HG03521 (cell line): ENCODE measurements around the gene LSAMP.

Source experiments
- ATAC-seq: cut with Tn5 transposase; IDR thresholded peaks from one replicate; pipeline ENCODE4 v1.9.1; 2021; ENCODE audit warnings: mild to moderate bottlenecking, moderate library complexity; ENCODE audit not compliant: unreplicated experiment

The LSAMP gene

DNA sequence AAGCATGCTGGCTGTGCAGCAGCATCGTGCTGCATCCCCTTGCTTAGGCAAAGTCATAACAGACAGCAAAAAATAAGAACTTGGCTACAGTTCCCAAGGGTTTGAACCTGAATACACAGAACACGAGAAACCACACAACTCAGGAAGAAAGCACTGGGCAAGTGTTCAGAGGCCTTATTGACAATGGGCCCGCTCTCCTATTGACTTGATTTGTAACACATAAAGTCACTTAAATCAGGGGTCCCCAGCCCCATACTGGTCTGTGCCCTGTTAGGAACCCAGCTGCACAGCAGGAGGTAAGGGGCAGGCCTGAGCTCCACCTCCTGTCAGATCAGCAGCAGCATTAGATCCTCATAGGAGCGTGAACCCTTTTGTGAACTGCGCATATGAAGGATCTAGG, 145.1 kb downstream of the LSAMP start:
- no peak for ATAC-seq

DNA sequence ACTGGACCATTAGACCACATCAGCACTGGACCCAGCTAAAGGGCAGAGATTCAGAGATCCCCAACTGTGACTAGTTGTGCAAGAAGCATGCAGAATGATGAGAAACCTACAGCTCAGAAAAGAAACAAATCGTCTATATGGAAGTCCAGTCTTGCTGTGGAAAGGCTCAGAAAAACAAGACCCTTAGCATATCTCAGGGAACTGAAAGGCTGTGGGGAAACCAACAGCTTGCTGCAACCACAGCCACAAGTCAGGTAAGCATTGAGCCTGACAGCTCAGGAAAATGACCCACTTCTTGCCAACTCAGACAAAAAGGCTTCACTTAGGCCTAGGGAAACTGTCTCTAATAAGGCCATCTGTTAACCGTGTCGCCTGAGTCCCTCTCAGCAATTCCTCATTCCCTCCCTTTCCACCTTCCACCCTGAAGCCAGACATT, 145.6 kb downstream of the LSAMP start:
- no peak for ATAC-seq

DNA sequence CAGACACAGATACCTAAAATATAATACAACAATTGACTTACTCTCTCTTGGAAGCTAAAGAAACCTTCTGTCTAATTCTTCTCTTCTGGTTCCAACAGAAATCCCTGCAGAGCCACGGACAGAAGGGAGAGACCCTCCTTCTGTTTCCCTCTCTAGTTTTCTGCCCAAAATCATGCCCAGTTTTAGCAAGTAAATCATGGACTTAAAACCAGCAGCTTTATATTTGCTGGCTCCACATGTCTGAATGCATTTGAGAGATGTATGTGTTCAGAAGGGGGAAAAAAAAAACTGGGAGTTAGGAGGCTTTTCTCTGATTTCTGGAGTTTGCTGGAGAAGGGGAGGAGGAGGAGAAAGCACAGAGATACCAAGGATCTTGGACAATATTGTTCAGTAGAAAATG, 147.1 kb downstream of the LSAMP start:
- ATAC-seq, result no peak

DNA sequence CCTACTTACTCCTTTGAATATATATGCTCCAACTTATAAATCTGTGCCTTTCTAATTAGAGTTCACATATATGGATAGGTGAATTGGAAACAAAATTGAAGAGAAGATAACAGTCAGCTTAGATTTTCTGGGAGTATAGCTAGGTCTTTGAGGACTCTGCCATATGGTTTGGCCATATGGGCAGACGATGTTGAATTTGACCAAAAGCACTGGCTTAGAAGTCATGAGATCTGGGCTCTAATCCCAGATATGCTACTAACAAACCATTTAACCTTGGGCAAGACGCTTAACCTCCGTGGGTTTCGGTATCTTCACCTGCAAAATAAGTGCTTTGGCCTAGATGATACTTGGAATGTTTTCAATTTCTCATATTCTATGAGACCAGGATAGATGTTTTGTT, 154.1 kb downstream of the LSAMP start:
- no peak for ATAC-seq

DNA sequence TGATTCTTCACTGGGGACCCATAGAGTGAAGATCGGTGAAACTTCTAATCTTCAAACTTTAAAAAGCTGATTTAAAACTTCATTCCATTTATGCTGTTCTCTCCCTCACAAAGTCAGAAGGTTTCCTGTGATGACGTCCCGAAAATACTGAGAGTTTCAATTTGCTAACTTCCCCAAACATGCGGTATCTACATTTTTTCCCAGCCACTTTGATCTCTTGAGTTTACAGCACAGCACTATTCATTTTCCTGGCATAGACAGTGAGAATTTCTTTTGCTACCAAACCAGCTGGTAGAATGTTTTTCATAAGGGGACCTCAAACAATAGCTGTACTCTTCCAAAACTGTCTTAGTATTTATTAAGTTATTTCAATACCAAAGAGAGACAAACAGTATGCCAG, 156.8 kb downstream of the LSAMP start:
- no peak for ATAC-seq

DNA sequence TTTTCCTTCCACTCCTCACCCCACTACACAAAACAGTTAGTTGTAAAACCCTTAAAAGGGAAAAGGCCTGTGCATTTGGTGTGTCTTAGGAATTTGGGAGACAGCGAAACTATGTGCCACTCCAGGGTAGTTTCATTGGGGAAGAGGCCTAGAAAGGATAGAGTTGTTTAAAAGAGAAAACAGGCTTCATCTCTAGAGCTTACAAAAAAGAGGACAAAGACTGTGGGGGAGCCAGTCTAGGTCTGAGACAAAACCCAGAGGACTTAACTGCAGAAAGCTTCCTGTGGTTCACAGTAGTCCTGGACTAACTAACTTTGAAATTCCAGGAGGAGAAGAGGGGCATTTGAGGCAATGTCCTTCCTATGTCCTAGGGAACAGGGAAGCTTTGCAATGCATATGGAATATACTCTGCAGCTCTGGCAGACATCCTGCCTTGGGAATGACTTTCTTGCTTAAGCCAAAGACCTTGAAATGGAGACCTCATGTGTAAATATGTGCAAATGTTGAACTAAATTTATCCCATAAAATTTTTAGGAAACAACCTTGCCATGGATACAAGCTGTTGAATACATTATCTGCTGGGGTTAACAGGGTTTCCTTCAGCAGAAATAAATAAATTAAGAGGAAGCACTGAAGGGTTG, 159.4 kb downstream of the LSAMP start:
- ATAC-seq, result no peak

DNA sequence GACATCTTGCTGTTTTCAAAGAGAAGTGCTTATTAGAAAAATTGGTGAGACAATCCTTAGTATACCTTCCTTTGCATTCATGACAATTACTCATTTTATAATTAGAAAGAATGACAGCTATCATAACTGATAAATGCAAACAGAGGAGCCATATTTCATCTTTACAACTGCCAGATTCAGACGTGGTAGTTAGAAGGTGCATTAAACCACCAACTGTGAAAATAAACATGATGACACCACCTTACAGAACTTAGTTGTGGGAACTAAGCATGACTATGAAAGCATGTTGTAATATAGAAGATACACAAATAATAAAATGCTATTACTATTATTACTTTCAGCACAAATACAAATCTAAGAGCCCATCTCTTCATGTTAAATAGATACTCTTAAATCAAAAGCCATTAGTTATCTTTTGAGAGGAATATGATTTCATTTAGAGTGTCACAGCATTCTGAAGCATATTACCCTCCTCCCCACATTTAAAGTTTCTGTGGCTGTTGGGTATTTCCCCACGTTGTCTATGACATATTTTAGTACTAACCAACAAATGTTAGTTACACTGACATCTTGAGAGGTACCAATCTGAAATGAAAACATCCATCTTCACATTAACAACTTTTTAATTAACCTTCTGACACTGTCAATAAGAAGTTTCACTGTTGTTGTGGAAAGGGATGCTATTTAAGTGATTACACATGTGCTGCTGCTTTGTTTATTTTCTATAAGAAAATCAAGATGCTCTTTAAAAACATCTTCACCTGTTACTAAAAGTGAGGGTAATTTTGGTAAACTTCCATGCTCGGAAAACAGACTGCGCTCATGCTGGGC, 163.8 kb downstream of the LSAMP start:
- ATAC-seq, result no peak

DNA sequence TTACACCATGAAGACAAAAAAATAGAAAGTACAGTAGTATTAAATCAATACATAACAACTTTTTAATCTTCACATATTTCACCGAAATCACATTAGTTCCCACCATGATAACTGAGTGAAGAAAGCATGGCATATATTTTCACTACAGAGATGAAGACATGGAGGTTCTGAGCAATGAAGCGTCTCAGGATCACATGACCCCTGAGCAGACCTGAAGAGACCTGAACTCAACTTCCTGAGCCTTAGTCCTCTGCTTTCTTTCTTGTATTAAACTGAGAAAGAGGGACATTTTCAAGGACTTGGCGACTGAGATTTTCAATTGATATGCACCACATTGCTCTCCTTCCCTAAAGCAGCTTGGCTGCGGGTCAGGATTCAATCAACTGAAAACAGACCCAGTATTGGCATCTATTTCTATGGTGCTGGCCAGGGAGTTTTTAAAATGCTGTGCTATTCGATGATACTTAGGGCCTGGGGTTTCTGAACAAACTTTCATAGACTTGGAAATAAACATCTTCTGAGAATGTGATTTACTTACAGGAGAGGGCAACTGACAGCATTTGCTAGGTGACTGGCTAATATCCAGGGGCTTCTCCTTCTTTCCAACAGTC, 165.1 kb downstream of the LSAMP start:
- ATAC-seq, result no peak

DNA sequence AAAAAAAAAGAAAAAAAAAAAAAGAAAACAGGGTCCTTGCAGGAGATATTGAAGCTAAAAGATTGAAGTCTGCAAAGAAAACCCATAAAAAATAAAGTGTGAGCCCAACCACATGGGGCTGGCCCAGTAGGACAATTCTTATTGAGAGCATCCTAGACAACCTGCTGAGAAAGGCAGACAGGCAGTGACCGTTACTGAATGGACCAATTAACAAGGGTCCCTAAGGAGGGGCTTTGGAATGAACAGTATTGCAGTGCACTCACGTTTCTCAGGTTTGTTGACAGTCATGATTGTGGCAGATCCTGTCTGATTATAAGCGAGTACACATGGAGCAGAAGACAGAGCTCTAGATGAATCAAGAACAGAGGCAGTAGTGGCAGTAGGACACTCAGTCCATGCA, 168.6 kb downstream of the LSAMP start:
- no peak for ATAC-seq

DNA sequence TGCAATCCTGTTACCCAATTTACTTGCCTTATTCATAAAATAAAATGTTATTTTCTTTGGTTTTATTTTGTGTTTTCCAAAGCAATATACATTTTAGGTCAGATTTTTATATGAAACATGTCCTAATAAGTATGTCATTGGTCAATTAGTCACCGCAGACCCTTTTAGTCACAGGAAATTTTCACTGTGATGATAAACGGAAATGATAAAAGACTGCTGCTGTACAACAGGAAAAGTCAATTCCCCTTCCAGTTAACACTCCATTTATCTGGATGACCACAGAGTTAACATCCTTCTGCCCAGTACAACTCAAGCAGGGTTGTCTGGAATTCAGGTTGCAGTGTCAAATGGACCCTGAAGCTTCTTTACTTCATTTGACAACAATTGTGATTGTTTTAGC, 175.2 kb downstream of the LSAMP start:
- no peak for ATAC-seq

DNA sequence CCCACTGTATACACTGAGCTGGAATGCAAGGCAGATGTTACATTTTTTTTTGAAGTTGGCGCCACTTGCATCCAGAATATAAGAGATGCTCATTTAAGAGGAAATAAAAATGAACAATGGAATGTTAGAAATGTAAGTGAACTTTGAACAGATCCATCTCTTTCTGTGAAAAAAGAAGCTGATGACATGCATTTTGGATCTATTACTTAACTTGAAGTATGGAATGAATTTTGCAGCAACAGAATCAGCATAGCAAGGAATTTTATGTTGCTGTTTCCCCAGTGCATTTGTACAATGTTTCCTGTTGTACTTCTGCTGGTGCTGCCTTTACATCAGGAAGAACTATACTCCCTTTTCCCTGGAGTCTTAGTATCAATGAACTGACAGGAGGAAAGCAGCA, 178.2 kb downstream of the LSAMP start:
- no peak for ATAC-seq

DNA sequence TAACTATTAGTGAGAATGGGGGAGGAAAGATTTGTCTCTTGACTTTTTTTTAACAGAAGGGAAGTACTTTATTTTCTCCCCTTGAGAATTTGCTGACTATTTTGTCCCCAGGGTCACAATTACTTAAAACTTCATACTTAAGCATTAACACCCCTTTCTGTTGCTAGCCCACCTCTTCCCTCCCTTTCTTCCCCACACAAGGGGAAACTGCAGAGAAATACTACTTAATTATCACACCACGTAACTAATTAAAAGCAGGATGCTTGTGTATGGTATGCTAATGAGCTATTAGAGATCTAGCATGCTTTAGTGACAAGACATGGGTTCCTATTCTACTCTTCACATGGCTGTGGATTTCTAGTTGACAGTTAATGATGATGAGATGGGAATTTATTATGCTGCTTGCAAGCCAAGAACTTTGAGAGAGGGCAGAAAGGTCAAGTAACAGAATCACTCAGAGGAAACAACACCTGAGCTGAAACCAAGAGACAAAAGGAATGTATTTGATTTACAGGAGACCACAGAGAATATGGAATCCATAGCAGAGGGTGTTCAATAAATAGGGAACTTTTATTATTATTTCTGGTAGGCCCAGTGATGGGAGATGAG, 179.2 kb downstream of the LSAMP start:
- ATAC-seq, result no peak

DNA sequence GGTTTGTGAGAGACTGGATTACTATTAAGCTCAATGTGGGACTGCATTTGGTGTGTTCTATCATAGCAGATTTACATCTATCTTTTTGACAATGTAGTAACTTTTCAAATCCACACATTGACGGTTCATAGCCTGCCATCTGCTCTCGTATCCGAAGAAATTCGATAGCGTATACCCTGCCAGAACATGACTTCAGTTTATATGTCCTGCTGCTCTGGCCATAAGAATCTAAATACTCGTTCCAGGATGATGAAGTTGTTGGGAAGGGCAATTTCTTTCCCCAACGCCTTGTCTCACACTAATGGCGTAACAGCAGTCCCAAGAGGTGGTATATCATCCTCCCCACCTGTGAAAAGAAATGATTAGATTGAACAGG, 180.0 kb downstream of the LSAMP start:
- ATAC-seq, result no peak

DNA sequence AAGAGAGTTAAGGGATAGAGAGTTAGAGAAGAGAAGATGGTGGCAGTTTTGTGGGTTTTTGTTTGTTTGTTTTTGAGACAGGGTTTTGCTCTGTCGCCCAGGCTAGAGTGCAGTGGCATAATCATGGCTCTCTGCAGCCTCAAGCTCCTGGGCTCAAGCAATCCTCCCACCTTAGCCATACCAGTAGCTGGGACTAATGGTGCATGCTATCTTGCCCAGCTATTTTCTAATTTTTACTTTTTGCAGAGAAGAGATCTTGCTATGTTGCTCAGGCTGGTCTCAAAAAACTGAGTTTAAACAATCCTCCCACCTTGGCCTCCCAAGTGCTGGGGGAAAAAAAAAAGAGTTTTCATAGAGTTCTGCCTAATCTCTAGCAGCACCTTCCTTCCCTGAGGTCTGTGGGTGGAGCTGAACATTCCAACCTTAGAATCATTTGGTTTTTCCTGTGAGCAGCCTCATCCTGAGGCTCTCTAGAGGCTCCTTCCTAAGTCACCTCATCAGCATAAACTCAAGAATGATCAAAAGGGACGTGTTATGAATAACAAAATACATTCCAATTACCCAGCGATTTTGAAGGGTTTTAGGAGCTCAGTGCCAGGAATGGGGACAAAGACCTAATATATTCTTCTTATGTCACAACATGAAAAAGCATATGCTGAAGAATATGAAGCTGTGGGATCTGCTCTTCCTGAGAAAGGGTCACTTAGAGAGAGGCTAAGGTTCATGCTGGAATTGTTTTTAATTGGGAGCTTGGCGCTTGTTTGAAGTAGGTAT, 180.6 kb downstream of the LSAMP start:
- no peak for ATAC-seq

DNA sequence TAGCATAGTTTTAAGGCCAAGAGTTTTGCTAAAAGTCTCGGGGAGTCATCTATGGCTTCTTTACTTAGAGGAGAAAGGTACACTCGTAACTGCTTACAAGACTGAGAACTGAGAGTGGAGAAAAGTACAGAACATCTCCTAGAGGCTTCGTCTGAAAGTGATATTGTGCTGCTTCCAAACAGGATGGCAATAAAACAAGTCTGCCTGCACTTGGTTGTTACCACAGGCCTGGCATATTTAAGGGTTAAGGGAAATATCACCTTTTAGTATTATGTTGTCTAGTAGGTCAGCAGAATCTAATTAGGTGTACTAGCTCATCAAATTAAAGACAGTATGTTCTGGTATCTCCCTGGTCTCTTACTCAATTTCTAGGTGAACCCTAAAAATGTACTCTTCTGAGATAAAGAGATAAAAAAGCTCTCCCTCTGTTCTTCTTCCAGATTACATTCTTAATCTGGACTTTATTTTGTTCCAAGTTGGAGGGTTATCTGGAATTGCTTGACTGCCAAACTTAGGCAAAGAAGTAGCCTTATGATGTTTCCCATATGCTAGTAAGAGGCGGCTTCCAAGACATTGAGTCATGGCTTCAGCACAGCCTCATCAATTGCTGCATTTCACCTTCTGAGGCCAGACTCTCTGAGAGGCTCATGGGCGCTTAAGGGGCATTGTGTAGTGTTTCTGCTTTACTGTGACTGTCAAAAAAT, 181.3 kb downstream of the LSAMP start:
- ATAC-seq, result no peak

DNA sequence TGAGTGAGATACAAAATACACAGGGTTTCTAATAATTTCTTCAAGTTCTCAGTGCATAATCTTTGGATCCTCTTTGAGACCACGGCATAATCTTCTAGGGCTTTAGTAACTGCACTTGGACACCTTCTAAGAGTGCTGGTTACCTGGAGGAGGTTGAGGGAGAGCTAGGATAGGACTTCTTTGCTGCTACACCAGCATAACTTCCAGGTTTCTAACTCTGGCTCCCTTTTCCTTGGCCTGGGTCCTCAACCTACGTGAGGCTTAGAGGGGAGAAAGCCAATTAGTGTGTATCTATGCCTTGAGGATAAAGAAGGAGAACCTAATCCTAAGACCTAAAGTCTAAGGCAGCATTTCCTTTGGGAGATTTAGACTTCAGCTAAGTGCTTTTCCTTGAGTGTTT, 184.8 kb downstream of the LSAMP start:
- no peak for ATAC-seq

DNA sequence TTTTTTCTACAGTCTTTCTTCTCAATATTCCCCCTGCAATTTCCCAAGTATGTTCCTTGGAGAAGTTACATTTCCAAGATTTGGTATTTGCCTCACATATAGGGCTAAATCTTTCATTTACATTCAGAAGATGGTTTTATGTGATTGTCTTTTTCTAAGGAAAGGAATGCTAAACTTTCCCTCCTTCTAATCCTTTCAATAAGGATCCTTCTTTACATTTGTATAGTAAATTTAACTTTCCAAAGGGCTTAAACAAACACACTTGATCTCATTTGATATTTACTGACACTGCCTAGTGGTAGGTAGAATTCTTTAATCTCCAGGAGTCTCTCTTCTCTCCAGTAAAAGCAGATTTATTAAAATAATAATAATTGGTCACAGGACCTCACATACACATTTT, 185.3 kb downstream of the LSAMP start:
- no peak for ATAC-seq

DNA sequence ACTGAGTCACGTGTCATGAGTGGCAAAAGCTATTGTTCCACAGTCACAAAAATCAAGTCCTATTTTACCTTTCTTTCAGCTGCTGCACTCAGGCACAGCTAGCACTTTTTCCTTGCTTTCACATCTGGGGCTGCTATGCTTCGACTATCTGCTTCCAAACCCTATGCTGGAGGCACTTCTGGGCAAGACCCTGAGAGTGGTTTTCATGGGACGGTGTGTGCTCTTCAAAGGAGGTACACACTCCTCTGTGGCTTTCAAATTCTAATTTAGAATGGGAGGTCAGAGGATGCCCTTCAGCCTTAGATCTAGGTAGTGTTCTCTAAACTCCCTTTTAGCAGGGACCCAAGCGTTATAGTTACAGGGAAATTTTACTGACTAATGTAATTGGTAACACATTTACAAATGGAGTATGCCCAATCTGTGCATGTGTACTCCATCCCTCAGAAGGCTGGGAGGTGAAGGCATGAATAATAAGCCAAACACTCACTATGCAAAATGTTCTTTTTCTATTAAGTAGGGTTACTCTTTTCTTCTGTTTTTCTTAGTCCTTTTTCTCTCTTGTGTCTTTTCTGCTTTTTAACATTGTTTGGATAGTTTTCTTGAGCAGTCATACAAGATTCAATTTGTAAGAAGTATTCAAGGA, 188.3 kb downstream of the LSAMP start:
- ATAC-seq, result no peak

DNA sequence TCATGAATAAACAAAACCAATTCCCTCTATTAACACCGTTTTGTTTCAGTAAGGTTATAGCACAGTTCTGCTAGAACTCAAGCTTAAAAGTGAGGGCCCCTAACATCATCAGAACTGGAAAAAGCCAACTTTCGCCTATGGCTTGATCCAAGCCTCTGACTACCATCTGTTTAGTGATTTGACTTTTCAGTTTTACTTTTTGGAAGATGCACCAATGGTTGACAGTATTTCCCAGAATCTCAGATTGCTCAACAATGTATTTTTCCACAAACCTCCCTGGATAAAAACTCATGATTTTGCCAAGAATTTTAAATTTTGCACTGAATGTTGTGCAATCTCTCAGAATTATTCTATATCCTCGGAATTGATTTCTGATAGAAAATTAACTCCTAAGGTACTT, 190.7 kb downstream of the LSAMP start:
- ATAC-seq, result no peak

DNA sequence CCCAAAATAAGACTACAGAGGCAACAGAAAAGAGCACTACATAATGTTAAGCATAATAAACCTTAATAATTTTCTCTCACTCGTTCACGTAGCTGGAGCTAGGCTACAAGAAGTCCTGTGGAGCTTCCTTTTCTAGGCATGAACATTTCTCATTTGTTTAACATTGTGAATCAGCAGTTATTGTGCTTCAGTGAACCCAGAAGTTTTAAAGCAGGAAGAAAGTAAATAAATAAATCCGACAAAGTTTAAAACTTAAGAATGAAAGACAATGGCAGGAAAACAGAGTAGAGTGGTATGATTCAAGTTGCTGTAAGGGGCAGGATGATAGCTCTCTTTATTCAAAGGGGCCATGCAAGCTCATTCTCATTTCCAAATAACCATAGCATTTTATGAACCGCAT, 191.8 kb downstream of the LSAMP start:
- ATAC-seq, result no peak
